HG02973 (cell line): ENCODE measurements around the gene TDRD3.
"Not testable (repeated sequence)": the region's sequence is repeated elsewhere in the genome, so short reads cannot be mapped to it uniquely, and the experiment has no call there.

Experiments used
- ATAC-seq: cut with Tn5 transposase; IDR thresholded peaks from one replicate; pipeline ENCODE4 v1.9.1; 2021; ENCODE audit warnings: moderate library complexity; ENCODE audit not compliant: unreplicated experiment

The TDRD3 gene

GRCh38 chr13:60398379-60398891, 1.4 kb downstream of the TDRD3 start:
- ATAC-seq: no peak

GRCh38 chr13:60398907-60399589, 2.0 kb downstream of the TDRD3 start:
- ATAC-seq: no peak

GRCh38 chr13:60402022-60402421, 5.0 kb downstream of the TDRD3 start:
- ATAC-seq: no peak

- ATAC-seq: no peak
These were observed 10.1 kb downstream of the TDRD3 start for GRCh38 chr13:60407095-60407494.

GRCh38 chr13:60407852-60408251, 10.8 kb downstream of the TDRD3 start:
- ATAC-seq: not testable (repeated sequence)

GRCh38 chr13:60409574-60410292, 12.7 kb downstream of the TDRD3 start:
- ATAC-seq: not testable (repeated sequence)

GRCh38 chr13:60410299-60410698, 13.3 kb downstream of the TDRD3 start:
- ATAC-seq: no peak

GRCh38 chr13:60411464-60411863, 14.4 kb downstream of the TDRD3 start:
- ATAC-seq: no peak

GRCh38 chr13:60411983-60412382, 15.0 kb downstream of the TDRD3 start:
- no peak for ATAC-seq

- ATAC-seq: no peak
These were observed 16.0 kb downstream of the TDRD3 start for GRCh38 chr13:60412909-60413616.

- ATAC-seq: no peak
These were observed 17.2 kb downstream of the TDRD3 start for GRCh38 chr13:60414177-60414576.

GRCh38 chr13:60417734-60418133, 20.7 kb downstream of the TDRD3 start:
- ATAC-seq: peak; percentile 57

GRCh38 chr13:60418954-60419353, 21.9 kb downstream of the TDRD3 start:
- ATAC-seq: no peak

GRCh38 chr13:60425332-60425731, 28.3 kb downstream of the TDRD3 start:
- no peak for ATAC-seq

GRCh38 chr13:60426075-60426474, 29.1 kb downstream of the TDRD3 start:
- ATAC-seq: no peak

- ATAC-seq: peak; percentile 48
These were observed 30.3 kb downstream of the TDRD3 start for GRCh38 chr13:60427285-60427684.

GRCh38 chr13:60431108-60431700, 34.2 kb downstream of the TDRD3 start:
- peak; percentile 64 for ATAC-seq

- no peak for ATAC-seq
These were observed 36.5 kb downstream of the TDRD3 start for GRCh38 chr13:60433505-60433904.

- ATAC-seq: no peak
These were observed 38.8 kb downstream of the TDRD3 start for GRCh38 chr13:60435762-60436374.

GRCh38 chr13:60439201-60439600, 42.2 kb downstream of the TDRD3 start:
- no peak for ATAC-seq

GRCh38 chr13:60441761-60442160, 44.7 kb downstream of the TDRD3 start:
- no peak for ATAC-seq
